Neural cell (in vitro differentiated cells): Measurements from ENCODE around the gene COPS9.

ENCODE experiments used
- POLR2AphosphoS5 ChIP-seq: IDR thresholded peaks from 2 replicates; pipeline ENCODE4 v1.6.1; 2012
- RAD21 ChIP-seq: fragments of 450-650 bp; conservative IDR thresholded peaks from 2 replicates; pipeline ENCODE4 v1.6.1; 2014; ENCODE audit warnings: antibody characterized with exemption, mild to moderate bottlenecking, moderate library complexity

DNA sequence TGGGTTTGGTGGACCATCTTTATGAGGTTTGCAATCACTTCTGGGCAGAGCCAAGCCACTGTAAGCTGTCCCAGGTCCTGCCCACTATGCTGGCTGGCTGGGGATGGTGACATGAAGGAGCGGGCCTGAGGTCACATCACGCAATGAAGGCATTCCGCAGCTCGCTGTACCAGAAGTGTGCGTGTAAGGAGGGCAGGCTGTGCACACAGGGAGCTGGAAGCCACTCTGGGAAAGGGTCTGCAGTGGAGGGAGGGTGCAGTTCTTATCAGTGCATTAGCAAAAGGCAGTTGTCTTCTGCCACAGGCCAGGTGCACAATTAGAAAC is 21.0 kb upstream of the COPS9 start:
- TF ChIP-seq POLR2AphosphoS5 = no peak
- TF ChIP-seq RAD21 = no peak
